GM18873 (cell line): ENCODE results near the gene TMEM238.
"Not testable (repeated sequence)": the region's sequence is repeated elsewhere in the genome, so short reads cannot be mapped to it uniquely, and the experiment has no call there.

Experiments
- ATAC-seq: cut with Tn5 transposase; IDR thresholded peaks from one replicate; pipeline ENCODE4 v1.9.1; 2021; ENCODE audit warnings: mild to moderate bottlenecking, moderate library complexity, moderate number of reproducible peaks; ENCODE audit not compliant: unreplicated experiment, low FRiP score

TMEM238 gene

DNA sequence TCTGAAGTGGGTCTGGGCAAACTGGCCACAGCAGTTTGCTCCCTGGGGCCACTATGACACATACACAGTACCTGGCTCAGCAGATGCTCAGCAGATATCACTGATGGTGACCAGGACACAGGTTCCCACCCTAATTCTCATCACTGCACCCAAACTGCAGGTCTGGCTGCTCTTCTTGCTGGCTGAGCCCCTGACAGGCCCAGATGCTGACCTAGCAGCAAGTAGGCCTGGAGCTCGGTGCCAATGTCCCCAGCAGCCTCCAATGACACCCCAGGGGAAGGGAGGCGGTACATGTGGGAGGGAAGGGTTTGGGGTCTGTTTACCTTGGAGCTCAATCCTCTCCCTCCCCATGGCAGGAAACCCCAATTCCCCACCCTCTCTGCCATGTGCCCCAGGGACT is 18.4 kb upstream of the TMEM238 start:
- ATAC-seq, result no peak

DNA sequence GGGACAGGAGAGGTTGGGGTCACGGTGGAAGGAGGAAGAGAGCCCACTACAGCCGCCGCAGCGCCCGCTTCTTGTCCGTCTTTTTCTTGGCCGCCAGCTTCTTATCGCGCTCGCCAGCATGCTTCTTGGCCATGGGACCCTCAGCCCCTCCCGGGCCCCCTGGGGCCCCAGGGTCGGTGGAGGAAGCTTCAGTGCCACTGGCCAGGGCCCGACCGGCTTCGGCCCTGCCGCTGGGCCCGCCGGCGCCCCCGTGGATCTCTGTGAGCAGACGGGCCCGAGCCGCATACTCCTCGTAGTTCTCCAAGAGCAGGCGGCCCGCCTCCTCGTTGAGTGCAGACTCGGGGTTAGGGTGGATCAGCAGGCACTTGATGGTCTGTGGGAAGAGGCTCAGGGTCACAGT is 17.3 kb upstream of the TMEM238 start:
- ATAC-seq, result not testable (repeated sequence)

DNA sequence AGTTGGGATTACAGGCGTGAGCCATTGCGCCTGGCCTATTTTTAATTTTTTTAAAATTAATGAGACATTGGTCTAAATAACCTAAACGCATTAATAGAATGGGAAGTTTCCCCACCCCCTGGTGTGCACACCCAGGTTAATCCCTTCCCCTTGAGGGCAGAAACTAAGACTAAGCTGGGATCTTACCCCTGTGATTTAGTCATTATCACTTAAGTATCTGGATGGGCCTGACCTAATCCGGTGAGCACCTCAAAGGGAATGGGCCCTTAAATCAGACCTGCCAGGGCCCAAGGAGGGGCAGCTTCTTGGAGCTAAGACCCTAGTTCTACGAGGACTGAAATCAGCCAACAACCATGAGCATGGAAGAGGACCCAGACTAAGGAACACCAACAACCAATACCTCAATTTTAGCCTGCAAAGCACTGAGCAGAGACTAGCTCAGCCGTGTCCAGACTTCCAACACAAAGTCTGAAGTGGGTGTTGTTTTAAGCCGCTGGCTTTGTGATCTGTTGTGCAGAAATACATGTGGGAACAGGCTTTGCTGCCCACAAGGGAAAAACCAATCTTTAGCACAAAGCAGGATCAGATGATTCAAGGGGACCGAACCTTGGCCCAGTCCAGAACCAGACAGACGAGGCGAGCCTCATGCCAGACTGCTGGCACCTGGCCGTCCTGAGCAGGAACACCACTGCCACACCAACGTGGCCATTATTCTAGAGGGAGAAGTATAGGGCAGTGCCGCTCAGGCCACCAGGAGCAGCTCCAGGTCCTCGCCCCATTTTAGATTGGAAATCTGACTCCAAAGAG is 16.4 kb upstream of the TMEM238 start:
- no peak for ATAC-seq

DNA sequence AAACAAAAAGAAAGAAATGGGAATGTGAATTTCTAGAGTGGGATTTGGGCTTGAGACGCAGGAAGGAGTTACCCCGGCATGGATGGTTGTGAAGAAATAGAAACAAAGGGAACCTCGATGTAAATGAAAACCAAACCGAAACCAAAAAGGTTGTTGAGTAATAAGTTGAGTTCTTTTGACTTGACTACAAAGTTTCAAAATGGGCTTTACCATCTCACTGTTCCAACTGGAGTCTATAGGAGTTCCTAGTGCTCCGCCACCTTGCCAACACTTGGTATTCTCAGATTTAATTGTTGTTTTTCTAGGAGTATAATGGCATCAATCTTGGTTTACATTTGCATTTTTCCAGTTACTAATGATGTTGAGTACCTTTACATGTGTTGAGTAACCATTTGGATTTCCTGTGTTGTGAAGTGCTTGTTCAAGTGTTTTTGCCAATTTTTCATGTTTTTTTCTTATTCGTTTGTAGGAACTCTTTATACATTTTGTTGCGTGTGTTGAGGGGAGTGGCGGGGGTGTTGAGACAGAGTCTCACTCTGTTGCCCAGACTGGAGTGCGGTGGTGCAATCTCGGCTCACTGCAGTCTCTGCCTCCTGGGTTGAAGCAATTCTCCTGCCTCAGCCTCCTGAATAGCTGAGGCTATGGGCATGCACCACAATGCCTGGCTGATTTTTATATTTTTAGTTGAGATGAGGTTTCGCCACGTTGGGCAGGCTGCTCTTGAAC is 14.3 kb upstream of the TMEM238 start:
- no peak for ATAC-seq

DNA sequence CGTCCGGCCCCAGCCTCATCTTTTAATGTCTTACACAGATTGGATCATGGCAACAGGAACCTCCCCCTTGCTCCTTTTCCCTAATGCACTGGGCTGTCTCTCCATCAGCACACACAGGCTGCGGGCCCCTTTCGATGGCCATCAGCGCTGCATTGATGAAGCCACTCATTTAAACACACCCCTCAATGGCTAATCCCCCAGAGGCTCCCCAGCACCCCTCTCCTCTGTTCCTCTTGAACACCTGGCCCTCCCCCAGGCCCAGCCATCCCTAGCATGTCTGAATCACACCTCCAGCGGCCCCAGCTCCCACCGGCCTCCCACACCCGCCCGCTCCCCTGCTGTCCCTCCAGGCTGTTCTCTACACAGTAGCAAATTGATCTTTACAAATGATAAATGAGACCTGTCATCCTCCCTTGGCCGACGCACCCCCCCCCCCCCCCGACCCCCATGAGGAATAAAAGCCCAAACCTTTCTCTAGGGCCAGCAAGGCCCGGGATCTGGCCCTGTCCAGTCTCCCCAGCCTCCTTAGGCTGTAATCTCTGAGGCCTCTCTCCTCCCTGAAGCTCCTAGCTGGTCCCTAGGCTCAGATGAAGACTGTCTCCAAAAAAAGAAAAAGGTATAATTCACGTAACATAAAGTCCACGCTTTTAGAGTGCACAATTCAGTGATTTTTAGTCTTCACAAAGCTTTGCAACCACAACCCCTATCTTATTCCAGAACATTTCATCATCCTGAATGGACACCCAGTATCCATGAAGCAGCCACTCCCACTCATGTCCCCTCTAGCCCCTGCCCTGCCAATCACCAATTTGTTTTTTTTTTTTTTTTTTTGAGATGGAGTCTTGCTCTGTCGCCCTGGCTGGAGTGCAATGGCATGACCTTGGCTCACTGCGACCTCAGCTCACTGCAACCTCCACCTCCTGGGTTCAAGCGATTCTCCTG is 9.0 kb upstream of the TMEM238 start:
- ATAC-seq, result no peak

DNA sequence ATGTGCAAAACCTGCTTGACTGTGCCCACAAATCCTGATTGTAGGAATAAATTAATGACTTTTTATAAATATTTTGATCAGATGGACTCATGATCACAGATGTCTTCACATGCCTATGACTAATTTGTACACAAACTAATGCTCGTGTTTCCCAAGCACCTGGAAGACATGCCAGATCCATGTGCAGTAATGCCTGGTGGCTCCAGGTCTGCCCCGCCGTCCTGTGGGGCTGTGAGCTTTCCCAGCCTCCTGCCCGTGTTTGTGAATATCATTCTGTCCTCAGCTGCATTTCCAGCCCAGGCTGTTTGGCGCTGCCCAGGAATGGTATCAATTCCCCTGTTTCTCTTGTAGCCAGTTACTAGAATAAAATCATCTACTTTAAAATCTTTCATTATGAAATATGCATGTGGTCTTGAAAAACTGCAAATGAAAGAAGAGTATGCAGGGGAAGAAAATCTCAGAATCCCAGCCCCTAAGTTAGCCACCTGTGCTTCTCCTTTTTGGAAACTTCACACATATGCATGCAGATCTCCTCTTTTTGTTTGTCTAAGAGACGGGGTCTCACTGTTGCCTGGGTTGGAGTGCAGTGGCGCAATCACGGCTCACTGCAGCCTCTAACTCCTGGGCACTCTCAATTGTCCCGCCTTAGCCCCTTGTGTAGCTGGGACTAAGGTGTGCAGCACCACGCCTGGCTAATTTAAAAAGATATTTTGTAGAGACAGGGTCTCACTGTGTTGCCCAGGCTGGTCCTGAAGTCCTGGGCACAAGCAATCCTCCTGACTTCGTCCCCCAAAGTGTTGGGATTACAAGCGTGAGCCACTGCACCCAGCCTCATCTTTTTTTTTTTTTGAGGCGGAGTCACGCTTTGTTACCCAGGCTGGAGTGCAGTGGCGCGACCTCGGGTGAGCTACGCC is 7.9 kb upstream of the TMEM238 start:
- ATAC-seq, result no peak

DNA sequence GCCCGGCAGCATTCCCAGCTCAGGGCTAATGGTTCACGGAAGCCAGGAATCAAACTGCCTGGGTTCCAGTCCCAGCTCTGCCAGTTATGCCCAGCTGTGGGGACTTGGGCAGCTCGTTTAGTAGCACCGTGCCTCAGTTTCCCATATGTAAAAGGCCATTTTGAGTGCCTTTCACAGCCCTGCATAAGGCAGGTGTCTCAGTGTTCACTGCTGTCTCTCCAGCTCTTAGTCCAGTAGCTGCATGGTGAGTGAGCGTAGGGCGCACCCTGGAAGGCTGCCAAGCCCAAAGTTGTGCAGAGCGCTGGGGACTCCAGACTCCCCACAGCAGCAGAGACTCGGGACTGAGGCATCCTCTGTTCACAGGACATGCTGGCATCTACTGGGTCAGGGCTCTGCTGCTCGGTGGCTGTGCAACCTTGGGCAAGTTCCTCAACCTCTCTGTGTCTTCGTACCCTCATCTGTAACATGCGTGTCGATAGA is 7.1 kb upstream of the TMEM238 start:
- no peak for ATAC-seq

DNA sequence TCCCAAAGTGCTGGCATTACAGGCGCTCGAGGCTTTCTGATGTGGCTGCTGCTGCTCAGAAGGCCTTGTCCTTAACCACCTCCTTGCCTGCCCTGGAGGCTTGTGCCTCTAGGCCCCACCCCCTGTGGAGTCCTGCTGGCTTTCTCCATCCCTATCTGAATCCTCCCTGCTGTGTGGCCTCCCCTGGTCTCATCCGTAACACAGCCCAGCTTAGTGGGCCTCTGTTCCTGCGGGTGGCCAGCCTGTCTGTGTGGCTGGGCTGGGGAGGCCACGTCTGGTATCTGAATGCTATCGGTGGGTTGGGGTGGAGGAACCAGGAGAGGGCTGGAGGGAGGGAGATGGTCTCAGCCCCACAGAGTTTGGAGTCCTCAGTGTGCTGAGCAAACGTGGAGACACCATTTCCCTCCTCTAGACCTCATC is 6.4 kb upstream of the TMEM238 start:
- ATAC-seq, result no peak

DNA sequence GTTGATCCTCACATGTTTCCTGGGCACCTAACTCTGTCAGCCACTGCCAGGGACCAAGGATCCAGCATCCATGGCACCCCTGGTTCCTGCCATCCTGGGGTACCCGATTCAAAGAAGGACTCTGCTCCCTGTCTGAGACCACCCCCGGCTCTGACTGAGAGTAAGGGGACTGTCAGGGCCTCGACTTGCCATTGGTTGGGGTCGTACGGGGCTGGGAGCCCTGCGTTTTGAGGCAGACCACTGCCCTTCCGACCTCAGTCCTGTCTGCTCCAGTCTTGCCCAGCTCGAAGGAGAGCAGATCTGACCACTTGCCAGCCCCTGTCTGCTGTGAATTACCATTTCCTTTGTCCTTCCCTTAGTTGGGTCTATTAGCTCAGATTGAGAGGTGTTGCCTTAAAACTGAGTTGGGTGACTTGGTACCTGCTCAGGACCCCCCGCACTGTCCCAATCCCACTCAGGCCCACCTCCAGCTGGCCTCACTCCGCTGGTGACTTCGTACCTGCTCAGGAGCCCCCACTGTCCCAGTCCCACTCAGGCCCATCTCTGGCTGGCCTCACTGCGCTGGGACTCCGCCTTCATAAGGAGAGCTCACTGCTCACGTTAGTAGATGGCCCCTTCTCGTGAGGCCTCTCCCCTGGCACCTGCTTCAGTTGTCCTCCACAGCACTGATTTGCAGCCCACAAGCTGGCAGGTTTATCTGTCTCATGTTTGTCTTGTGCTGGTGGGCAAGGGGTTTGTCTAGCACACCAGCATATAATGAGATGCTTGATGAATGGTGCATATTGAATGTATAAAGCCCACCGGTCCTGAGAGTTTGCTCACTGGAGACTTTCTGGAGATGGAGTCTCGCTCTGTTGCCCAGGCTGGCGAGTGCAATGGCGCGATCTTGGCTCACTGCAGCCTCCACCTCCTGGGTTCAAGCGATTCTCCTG is 5.6 kb upstream of the TMEM238 start:
- no peak for ATAC-seq

DNA sequence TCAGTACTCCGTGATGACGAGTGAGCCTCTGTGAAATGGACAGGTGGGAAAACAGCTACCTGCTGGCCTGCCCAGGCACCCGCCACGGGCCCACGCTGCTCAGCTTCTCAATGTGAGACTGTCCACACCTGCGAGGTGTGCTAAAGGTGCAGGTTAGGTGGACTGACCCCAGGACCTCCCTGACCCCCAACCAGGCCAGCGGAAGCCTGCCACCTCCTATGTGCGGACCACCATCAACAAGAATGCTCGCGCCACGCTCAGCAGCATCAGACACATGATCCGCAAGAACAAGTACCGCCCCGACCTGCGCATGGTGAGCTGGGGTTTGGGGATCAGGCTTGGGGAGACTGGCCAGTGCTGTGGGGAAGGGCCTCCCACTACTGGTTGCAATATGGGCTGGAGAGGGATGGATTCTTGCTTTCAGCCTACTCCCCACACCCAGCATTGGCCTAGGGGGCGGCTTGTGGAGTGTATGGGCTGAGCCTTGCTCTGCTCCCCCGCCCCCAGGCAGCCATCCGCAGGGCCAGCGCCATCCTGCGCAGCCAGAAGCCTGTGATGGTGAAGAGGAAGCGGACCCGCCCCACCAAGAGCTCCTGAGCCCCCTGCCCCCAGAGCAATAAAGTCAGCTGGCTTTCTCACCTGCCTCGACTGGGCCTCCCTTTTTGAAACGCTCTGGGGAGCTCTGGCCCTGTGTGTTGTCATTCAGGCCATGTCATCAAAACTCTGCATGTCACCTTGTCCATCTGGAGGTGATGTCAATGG is 3.8 kb upstream of the TMEM238 start:
- no peak for ATAC-seq

DNA sequence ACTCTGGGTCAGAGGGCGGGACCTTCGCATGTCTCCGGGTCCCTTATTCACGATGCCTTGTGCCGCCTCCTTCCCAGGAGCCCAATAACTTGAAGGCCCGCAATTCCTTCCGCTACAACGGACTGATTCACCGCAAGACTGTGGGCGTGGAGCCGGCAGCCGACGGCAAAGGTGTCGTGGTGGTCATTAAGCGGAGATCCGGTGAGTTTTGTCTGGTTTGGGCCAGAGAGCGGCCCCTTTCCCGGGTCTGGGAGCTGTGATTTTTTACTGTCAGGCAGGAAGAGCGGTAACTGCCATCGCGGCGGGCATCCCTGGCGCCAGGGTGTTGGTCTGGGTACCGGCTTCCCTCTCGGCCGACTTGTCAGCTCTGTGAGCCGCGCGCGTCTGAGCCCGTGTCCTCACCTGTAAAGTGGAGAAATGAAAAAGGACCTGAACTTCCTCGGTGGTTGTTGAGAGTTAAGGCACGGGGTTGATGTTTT is 2.4 kb upstream of the TMEM238 start:
- ATAC-seq, result no peak

DNA sequence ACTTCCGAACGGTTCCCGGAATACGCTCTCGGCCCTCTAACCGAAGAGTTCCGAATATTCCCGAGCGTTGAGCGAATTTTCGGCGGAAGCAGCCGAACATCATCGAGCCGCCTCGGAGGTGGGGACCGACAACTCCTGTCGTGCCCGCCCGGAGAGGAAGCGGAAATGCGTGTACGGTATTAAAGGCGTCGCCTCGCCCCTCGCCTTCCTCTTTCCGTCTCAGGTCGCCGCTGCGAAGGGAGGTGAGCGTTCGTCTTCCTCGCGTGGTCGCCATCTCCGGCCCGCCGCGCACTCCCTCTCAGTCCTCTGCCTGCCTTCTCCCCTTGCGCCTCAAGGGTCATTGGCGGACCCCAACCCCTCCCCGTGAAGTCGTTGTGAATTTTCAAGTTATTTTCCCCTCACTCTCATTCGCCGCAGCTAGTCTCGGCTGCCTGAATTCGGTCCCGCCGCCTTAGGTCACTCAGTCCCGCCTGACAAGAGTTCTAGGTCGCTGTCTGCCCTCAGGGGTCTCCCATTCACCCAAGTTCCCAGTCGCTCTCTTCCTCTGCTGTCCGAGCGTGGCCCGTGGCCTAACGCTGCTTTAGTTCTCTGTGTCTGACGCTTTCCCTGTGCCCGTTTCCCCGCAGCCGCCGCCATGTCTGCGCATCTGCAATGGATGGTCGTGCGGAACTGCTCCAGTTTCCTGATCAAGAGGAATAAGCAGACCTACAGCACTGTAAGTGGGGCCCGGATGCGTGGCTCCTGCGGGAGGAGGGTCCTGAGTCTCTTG is 1.8 kb upstream of the TMEM238 start, which contains the start of gene RPL28:
RPL28 (plus strand) TSS at position 209 of the 769 bp plus-strand sequence; CDS start at position 635, 426 bp downstream.
- ATAC-seq, result peak; percentile 66

DNA sequence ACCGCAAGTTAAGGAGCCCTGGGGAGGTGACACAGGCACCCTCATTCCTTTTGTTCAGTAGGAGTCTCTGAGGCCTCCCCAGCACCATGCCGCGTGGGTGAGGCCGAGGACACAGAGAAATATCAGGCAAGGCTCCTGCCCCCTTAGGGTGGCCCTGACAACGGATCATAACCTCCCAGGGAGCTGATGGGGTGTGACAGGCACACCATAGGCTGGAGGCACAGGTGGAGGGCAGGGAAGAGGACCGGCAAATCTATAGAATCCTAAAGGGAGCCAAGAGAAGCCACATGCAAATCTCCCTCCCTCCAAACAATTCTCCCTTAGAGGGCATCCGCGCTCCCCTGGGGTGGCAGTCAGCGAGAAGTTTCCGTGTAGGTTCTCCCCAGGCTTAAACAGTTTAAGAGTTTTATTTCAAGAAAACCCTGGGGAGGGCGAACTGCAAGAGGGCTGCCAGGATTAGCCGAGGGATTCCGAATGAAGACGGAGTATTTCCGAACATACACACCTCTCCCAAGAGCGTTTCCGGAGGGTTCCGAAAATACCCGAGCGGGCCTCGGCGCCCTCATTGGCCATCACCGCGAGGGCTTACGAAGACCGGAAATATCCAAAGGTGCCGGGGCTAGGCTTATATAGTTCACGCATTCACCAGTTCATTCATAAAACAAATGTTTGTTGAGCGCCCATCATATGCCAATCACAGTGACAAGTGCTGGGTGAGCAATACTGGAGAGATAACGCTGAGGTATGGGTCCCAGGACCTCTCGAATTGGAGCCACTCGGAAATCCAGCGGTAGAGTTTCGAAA is 1.0 kb upstream of the TMEM238 start:
- peak; percentile 52 for ATAC-seq

DNA sequence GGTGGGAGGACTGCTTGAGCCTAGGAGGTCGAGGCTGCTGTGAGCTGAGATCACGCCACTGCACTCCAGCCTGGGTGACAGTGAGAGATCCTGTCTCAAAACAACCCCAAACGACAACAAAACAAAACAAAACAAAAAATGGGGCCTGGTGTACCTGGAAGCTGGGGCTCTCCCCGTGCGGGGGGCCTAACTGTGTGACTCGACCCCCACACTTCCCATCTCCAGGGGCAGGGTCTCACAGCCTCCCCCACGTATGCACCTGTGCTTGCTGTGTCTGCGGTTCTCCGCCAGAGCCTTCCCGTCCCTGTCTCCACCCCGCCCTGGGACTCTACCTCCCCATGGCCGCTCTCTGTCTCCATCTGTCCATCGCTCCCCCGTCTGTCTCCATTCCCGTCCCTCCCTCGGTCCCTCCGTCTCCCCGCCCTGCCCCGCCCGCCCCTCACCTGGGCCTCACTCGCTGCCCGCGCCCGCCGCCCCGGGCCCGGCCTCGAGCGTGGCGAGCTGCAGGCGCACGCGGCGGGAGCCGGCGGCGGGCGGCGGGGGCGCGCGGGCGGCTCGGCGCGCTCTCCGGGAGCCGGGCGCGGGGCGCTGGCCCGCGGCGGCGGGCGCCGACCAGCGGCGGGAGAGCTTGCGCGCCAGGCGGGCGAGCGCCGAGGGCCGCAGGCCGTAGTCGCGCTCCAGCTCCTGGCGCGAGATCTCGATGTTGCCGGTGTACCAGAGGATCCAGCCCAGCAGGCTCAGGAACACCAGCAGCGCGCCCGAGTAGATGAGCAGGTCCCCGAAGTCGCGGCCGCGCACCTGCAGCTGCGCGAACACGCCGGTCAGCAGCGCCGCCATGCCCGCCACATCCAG is 587 bp downstream of the TMEM238 start:
- no peak for ATAC-seq

DNA sequence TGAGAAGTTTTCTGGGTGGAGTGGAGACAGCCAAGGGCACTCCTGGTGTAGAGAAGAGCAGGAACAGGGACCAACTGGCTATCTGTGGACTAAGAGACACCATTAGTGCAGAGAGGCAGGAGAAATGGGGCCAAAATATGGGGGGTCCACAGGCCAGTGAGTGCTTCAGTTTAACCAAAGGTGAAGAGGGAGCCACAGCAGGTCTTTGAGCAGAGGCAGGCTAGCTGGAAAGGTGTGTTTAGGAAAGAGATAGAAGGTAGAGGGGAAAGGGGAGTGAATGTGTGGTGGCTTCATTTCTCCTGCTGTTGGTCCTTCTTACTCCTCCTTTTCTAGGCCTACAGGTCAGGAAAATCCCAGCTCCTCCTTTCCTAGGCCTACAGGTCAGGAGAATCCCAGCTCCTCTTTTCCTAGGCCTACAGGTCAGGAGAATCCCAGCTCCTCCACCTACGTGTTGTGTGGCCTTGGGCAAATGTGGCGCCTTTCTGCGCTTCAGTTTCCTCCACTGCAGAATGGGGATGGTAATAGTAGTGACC is 1.5 kb downstream of the TMEM238 start:
- ATAC-seq, result no peak
